Loucy (cell line): ENCODE data around the gene MGAM2.

Source experiments
- CTCF ChIP-seq: fragments of 200-600 bp; sonication (generic); conservative IDR thresholded peaks from 2 replicates; pipeline ENCODE4 v1.5.1; 2014; ENCODE audit warnings: mild to moderate bottlenecking, antibody characterized with exemption, low read length
- EZH2phosphoT487 ChIP-seq: fragments of 200-600 bp; IDR thresholded peaks from 2 replicates; pipeline ENCODE4 v1.6.1; 2018; ENCODE audit warnings: antibody characterized with exemption, mild to moderate bottlenecking, moderate library complexity, borderline replicate concordance

GRCh38 chr7:142120524-142120923 is 9.0 kb downstream of the MGAM2 start:
- no peak for TF ChIP-seq CTCF
- no peak for TF ChIP-seq EZH2phosphoT487
